Coronary artery (tissue), 2 donors: ENCODE data around the gene KLB.
A peak's percentile ranks its signal among the peaks of the same experiment; 100 is the strongest.

Source experiments
- DNase-seq: peaks from one replicate; pipeline ENCODE4 v3.0.0-alpha.2; 2017; ENCODE audit warnings: low spot score
- H3K27ac ChIP-seq, 2 donors: fragments of 200-600 bp; sonication (generic); one replicate each; pipeline ENCODE4 v1.5.1; 2016 to 2019
- H3K4me3 ChIP-seq: fragments of 200-600 bp; sonication (generic); 2 replicates; pipeline ENCODE4 v1.5.1; 2016; ENCODE audit warnings: mild to moderate bottlenecking, moderate library complexity
- CTCF ChIP-seq: fragments of 200-600 bp; sonication (generic); IDR thresholded peaks from one replicate; pipeline ENCODE4 v1.5.1; 2019; ENCODE audit warnings: antibody characterized with exemption

Gene KLB

GRCh38 chr4:39429476-39430334, 23.0 kb downstream of the KLB start:
- TF ChIP-seq CTCF, result no peak
- DNase-seq, result no peak
- no peak overlapping the region for H3K4me3 ChIP-seq
- no peak overlapping the region for H3K27ac ChIP-seq

- no peak for DNase-seq
- Histone ChIP-seq H3K27ac (no peak overlapping the region), H3K4me3 (no peak overlapping the region)
- no peak for TF ChIP-seq CTCF
These were observed 27.3 kb downstream of the KLB start for GRCh38 chr4:39433878-39434492.

GRCh38 chr4:39435659-39436563, 29.2 kb downstream of the KLB start:
- Histone ChIP-seq H3K4me3 (no peak overlapping the region), H3K27ac (no peak overlapping the region)
- TF ChIP-seq CTCF, result no peak

GRCh38 chr4:39441593-39441992, 34.9 kb downstream of the KLB start:
- TF ChIP-seq CTCF, result no peak
- Histone ChIP-seq H3K4me3 (no peak overlapping the region), H3K27ac (no peak overlapping the region)
- no peak for DNase-seq

More at GRCh38 chr4:39435659-39436563, 29.2 kb downstream of the KLB start:
- no peak for DNase-seq

GRCh38 chr4:39442998-39443397, 36.3 kb downstream of the KLB start:
- no peak for DNase-seq
- no peak for TF ChIP-seq CTCF
- H3K4me3 ChIP-seq, result no peak overlapping the region
- no peak overlapping the region for H3K27ac ChIP-seq

- no peak for DNase-seq
- no peak for TF ChIP-seq CTCF
- Histone ChIP-seq H3K27ac (no peak overlapping the region), H3K4me3 (peak overlapping the region; percentile 72)
These were observed 39.7 kb downstream of the KLB start for GRCh38 chr4:39446483-39446841.
